HG03378 (cell line): ENCODE results near the gene MAML1.

Source experiments
- ATAC-seq: cut with Tn5 transposase; IDR thresholded peaks from one replicate; pipeline ENCODE4 v1.9.1; 2021; ENCODE audit warnings: mild to moderate bottlenecking, moderate library complexity; ENCODE audit not compliant: unreplicated experiment

Gene MAML1

GRCh38 chr5:179802207-179802883 is 69.7 kb downstream of the MAML1 start:
- ATAC-seq, result no peak

- ATAC-seq, result no peak
These were observed 70.4 kb downstream of the MAML1 start for GRCh38 chr5:179802950-179803562.

- no peak for ATAC-seq
These were observed 71.3 kb downstream of the MAML1 start for GRCh38 chr5:179803651-179804554.

GRCh38 chr5:179804555-179804947 is 71.9 kb downstream of the MAML1 start:
- no peak for ATAC-seq

- ATAC-seq, result no peak
These were observed 72.5 kb downstream of the MAML1 start for GRCh38 chr5:179805070-179805528.

GRCh38 chr5:179805529-179806249 is 73.1 kb downstream of the MAML1 start:
- ATAC-seq, result no peak

GRCh38 chr5:179806250-179807048 is 73.8 kb downstream of the MAML1 start, which contains the start of gene MGAT4B:
MGAT4B (minus strand) TSS chr5:179806866; CDS start chr5:179806583, 283 bp downstream.
- peak; percentile 30 for ATAC-seq

GRCh38 chr5:179812135-179812825 is 79.7 kb downstream of the MAML1 start:
- no peak for ATAC-seq

- no peak for ATAC-seq
These were observed 80.5 kb downstream of the MAML1 start for GRCh38 chr5:179812997-179813607.

- ATAC-seq, result no peak
These were observed 81.5 kb downstream of the MAML1 start for GRCh38 chr5:179814090-179814489.

- ATAC-seq, result no peak
These were observed 83.0 kb downstream of the MAML1 start for GRCh38 chr5:179815491-179816249.

GRCh38 chr5:179816401-179816795 is 83.8 kb downstream of the MAML1 start:
- no peak for ATAC-seq

GRCh38 chr5:179816796-179817469 is 84.3 kb downstream of the MAML1 start:
- ATAC-seq, result no peak

GRCh38 chr5:179817470-179817840 is 84.8 kb downstream of the MAML1 start:
- no peak for ATAC-seq

- ATAC-seq, result no peak
These were observed 85.5 kb downstream of the MAML1 start for GRCh38 chr5:179817890-179818745.

- peak; percentile 55 for ATAC-seq
These were observed 86.2 kb downstream of the MAML1 start for GRCh38 chr5:179818746-179819295.
